ENCODE results near the gene ARL2. TPM values are rescaled to one million over a fixed set of nuclear protein-coding genes. Genes with fewer than 3 reads are reported as not detected.

The ARL2 gene
- total RNA-seq, 1 donor from 2014 or later, result 118 TPM

- no peaks in the 10 kb centered on the region for H3K9me3 Mint-ChIP-seq (ENCODE audit: unreplicated experiment)
- peak within 1 kb of the TSS; percentile 83 for H3K27ac Mint-ChIP-seq (ENCODE audit: unreplicated experiment)
- H3K27me3 Mint-ChIP-seq (ENCODE audit: unreplicated experiment), result no peaks in the 10 kb centered on the region
- peaks cover 2% of the 10 kb centered on the region for H3K36me3 Mint-ChIP-seq (ENCODE audit: unreplicated experiment)
- peak; percentile 97 for DNase-seq (ENCODE audit: extremely low spot score, unreplicated experiment)
- peak; percentile 91 for TF ChIP-seq CTCF (IDR thresholded peaks at IDR 0.05)
- H3K4me1 Mint-ChIP-seq (ENCODE audit: unreplicated experiment), result peaks cover 16% of the 10 kb centered on the region
- H3K4me3 Mint-ChIP-seq (ENCODE audit: unreplicated experiment), result peak within 1 kb of the TSS; percentile 84
Measured at GRCh38 chr11:65027213-65028067, 13.5 kb downstream of the ARL2 start, which contains the start of gene SNX15. Gene SNX15, plus strand, starts transcription at chr11:65027439. Its CDS starts 99 bp downstream, at chr11:65027538.

DNA sequence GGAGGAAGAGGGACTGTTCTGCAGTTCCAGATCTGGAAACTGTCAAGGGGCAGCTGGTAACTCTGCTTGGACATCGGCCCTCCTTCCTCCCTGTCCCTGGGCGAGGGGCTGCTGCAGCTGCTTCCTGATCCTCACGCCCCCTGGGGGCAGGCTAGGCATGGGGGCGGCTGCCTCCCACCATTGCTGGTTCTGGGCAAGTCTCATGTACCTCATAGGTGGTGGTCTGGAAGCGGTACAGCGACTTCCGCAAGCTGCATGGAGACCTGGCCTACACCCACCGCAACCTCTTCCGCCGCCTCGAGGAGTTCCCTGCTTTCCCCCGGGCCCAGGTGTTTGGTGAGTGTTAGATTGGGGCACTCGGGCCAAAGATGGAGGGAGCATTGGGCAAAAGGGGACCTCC, 18.3 kb downstream of the ARL2 start:
- H3K27ac Mint-ChIP-seq (ENCODE audit: unreplicated experiment), result no peak overlapping the region
- H3K27me3 Mint-ChIP-seq (ENCODE audit: unreplicated experiment), result no peaks in the 10 kb centered on the region
- no peak overlapping the region for H3K4me3 Mint-ChIP-seq (ENCODE audit: unreplicated experiment)
- H3K9me3 Mint-ChIP-seq (ENCODE audit: unreplicated experiment), result no peaks in the 10 kb centered on the region
- H3K4me1 Mint-ChIP-seq (ENCODE audit: unreplicated experiment), result peaks cover 13% of the 10 kb centered on the region
- peaks cover 5% of the 10 kb centered on the region for H3K36me3 Mint-ChIP-seq (ENCODE audit: unreplicated experiment)
- no peak for DNase-seq (ENCODE audit: extremely low spot score, unreplicated experiment)
- no peak for TF ChIP-seq CTCF (IDR thresholded peaks at IDR 0.05)

DNA sequence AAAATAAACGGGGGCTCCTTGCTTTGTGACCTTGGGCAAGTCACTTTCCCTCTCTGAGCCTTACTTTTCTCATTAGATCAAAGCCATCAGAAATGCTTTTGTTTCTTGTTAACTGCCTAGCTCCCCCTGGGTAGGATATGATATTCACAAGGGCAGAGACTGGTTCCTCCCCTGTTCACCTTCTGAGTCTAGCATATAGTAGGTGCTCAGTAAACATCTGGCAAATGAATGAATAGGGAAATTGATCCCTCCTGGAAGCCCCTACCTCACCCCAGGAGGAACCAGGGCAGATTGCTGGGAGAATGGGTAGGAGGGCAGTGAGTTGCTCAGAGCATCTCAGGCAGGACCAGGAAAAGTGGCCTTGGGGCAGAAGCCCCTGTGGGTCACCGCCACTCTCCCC, 20.5 kb downstream of the ARL2 start:
- Mint-ChIP-seq H3K27me3 (ENCODE audit: unreplicated experiment) (no peaks in the 10 kb centered on the region), H3K4me1 (ENCODE audit: unreplicated experiment) (peaks cover 2% of the 10 kb centered on the region), H3K9me3 (ENCODE audit: unreplicated experiment) (no peaks in the 10 kb centered on the region), H3K4me3 (ENCODE audit: unreplicated experiment) (no peak overlapping the region), H3K27ac (ENCODE audit: unreplicated experiment) (no peak overlapping the region), H3K36me3 (ENCODE audit: unreplicated experiment) (peaks cover 7% of the 10 kb centered on the region)
- no peak for TF ChIP-seq CTCF (IDR thresholded peaks at IDR 0.05)
- DNase-seq (ENCODE audit: extremely low spot score, unreplicated experiment), result no peak

DNA sequence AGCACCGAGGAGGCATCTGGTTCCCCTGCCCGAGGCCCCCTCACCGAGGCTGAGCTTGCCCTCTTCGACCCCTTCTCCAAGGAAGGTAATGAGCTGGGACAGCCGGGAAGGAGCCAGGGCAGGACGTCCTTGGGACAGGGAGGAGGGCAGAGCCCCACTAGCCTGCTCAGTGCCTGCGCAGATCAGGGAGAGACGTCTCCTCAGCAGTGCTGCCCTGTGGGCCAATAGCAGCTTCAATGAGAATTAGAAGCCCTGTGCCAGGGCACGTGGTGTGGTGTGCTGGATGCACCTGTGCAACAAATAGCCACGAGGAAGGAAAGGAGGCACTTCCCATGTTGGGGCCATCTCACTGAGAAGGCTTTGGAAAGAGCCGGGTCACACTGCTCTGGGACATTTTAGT, 21.6 kb downstream of the ARL2 start:
- TF ChIP-seq CTCF (IDR thresholded peaks at IDR 0.05), result no peak
- Mint-ChIP-seq H3K27me3 (ENCODE audit: unreplicated experiment) (no peaks in the 10 kb centered on the region), H3K36me3 (ENCODE audit: unreplicated experiment) (peaks cover 8% of the 10 kb centered on the region), H3K27ac (ENCODE audit: unreplicated experiment) (no peak overlapping the region), H3K9me3 (ENCODE audit: unreplicated experiment) (no peaks in the 10 kb centered on the region), H3K4me3 (ENCODE audit: unreplicated experiment) (no peak overlapping the region), H3K4me1 (ENCODE audit: unreplicated experiment) (peaks cover 3% of the 10 kb centered on the region)
- DNase-seq (ENCODE audit: extremely low spot score, unreplicated experiment), result no peak

- peak overlapping the region; percentile 7 for H3K27ac Mint-ChIP-seq (ENCODE audit: unreplicated experiment)
- H3K27me3 Mint-ChIP-seq (ENCODE audit: unreplicated experiment), result no peaks in the 10 kb centered on the region
- H3K9me3 Mint-ChIP-seq (ENCODE audit: unreplicated experiment), result no peaks in the 10 kb centered on the region
- peaks cover 7% of the 10 kb centered on the region for H3K36me3 Mint-ChIP-seq (ENCODE audit: unreplicated experiment)
- H3K4me3 Mint-ChIP-seq (ENCODE audit: unreplicated experiment), result no peak overlapping the region
- no peak for DNase-seq (ENCODE audit: extremely low spot score, unreplicated experiment)
- H3K4me1 Mint-ChIP-seq (ENCODE audit: unreplicated experiment), result peaks cover 8% of the 10 kb centered on the region
- TF ChIP-seq CTCF (IDR thresholded peaks at IDR 0.05), result no peak
Measured at GRCh38 chr11:65036931-65037330, 23.0 kb downstream of the ARL2 start.
